Adrenal gland (tissue), 12 donors: ENCODE measurements around the gene HOXC9. TPM values are rescaled to one million over a fixed set of nuclear protein-coding genes. Genes with fewer than 3 reads are reported as not detected.

Source experiments
- DNase-seq, 7 donors: peaks; one replicate each; pipeline ENCODE4 v3.0.0-alpha.2; 2019 to 2020
- H3K27ac ChIP-seq, 5 donors: fragments of 200-600 bp; sonication (generic) in 4 of 5; 1 replicate in 3 of 5; 2 replicates in 2 of 5; pipeline versions ENCODE4 v1.5.1 to v1.8.0; 2016 to 2020; ENCODE audit warnings: mild to moderate bottlenecking in 1 of 5
- H3K27me3 ChIP-seq: fragments of 200-600 bp; 2 replicates; pipeline ENCODE4 v1.8.0; 2021
- H3K36me3 ChIP-seq, 2 donors: fragments of 200-600 bp; replicated peaks in 1 of 2; 1 replicate in 1 of 2; 2 replicates in 1 of 2; pipeline versions ENCODE4 v1.5.1 to v1.8.0; 2018 to 2022
- H3K4me1 ChIP-seq, 2 donors: fragments of 200-600 bp; replicated peaks in 1 of 2; 1 replicate in 1 of 2; 2 replicates in 1 of 2; pipeline versions ENCODE4 v1.5.1 to v1.8.0; 2018 to 2021
- H3K4me3 ChIP-seq, 4 donors: fragments of 200-600 bp; sonication (generic) in 3 of 4; one replicate each; pipeline ENCODE4 v1.5.1; 2016 to 2018
- H3K9me3 ChIP-seq, 3 donors: fragments of 200-600 bp; sonication (generic) in 1 of 3; replicated peaks in 1 of 3; 1 replicate in 2 of 3; 2 replicates in 1 of 3; pipeline versions ENCODE4 v1.5.1 to v1.8.0; 2016 to 2021
- CTCF ChIP-seq, 6 experiments: fragments of 450-650 bp in 4 of 6; fragments of 200-600 bp in 2 of 6; sonication (generic) in 1 of 6; IDR thresholded peaks; 1 replicate in 5 of 6; 2 replicates in 1 of 6; pipeline versions ENCODE4 v1.5.1 to v1.8.0; 2016 to 2021; ENCODE audit warnings: antibody characterized with exemption in 6 of 6, mild to moderate bottlenecking in 2 of 6, moderate library complexity in 1 of 6
- POLR2A ChIP-seq, 2 donors: fragments of 450-650 bp; IDR thresholded peaks; one replicate each; pipeline ENCODE4 v1.6.1; 2017; ENCODE audit warnings: antibody characterized with exemption in 2 of 2, mild to moderate bottlenecking in 2 of 2, moderate library complexity in 1 of 2
- WGBS, 4 donors: extraction: QIAGEN DNeasy Blood & Tissue Kit in 2 of 4; methylation state at CpG; one replicate each; pipeline versions ENCODE4 v1.1.5 to v1.1.7; 2013 to 2017; 5-methylcytosine and 5-hydroxymethylcytosine counted together
- intact Hi-C, 2 donors: fragments of 100-400 bp; cut with DNase I; formaldehyde crosslinking; loops; one replicate each; pipeline versions ENCODE4 v1.14.1 to v1.15.0; 2022 to 2023
- polyA plus RNA-seq, 3 donors: library from polyadenylated mRNA; stranded (reverse); fragments of 200-250 nt in 2 of 3; fragments of 350-450 nt in 1 of 3; fragmentation: Illumina TruSeq in 1 of 3; extraction: RNeasy Lipid Tissue Mini Kit (QIAGEN cat#74804) in 1 of 3; gene quantifications; one replicate each; pipeline ENCODE4 v1.2.3, GENCODE V29; 2013 to 2014
- total RNA-seq, 9 donors: library from RNA; depleted of rRNA in 4 of 9; stranded (reverse); fragments of >200 nt in 4 of 9; fragments of 120-200 nt in 1 of 9; fragmentation: NEBNext Ultra II Directional in 1 of 9; extraction: Animal tissue kit (Norgen Biotek cat#: 25700) in 1 of 9; gene quantifications; one replicate each; pipeline versions ENCODE4 v1.1.0 to v1.2.4, GENCODE V29; 2013 to 2023
- donor health status: healthy with polysubstance abuse.
- donor health status: Bipolar disorder and iron deficiency.
- donor health status: DM: yes; HTN: yes; CAD: no.
- donor health status: DM: no; HTN: no; CAD: no.
- donor health status: DM: no; HTN: no; CAD: no.
- donor health status: DM: yes; HTN: yes; CAD: no.

HOXC9 gene
- total and polyA plus RNA-seq, 12 donors: 1.2 to 12.1 (median 3.0) TPM; not detected in 1

GRCh38 chr12:53953831-53954693, 45.9 kb upstream of the HOXC9 start:
- Histone ChIP-seq H3K4me3 (no peak overlapping the region), H3K4me1 (peaks cover 0 to 5% of the 10 kb centered on the region in 2 donors), H3K27me3 (peaks cover 99% of the 10 kb centered on the region), H3K36me3 (no peaks in the 10 kb centered on the region), H3K27ac (no peak overlapping the region), H3K9me3 (no peaks in the 10 kb centered on the region)
- intact Hi-C loops: no loop called here
- WGBS, 4 donors: 7 to 13% (median 12%) methylated on average over 16 to 19 of the region's 19 CpGs
- no peak for DNase-seq
- TF ChIP-seq POLR2A (IDR thresholded peaks at IDR 0.05): no peak
- TF ChIP-seq CTCF (IDR thresholded peaks at IDR 0.05): no peak

DNA sequence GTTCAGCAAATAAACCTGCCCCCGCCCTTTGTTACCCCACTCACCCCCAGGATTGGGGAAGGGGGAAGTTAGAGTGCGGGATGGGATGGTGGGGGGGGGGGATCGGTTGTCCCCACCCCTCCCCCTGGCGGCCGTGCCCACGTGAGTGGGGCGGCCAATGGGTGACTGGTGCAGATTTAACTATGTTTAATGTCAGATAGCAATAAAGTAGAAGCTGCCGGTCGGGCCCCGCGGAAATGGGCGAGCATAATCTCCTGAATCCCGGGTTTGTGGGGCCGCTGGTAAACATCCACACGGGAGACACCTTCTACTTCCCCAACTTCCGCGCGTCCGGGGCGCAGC, 45.3 kb upstream of the HOXC9 start, which contains the start of gene HOXC12:
Gene HOXC12, plus strand, starts transcription at position 210 of the 342 bp plus-strand sequence. Its CDS starts 27 bp downstream, at position 237.
- Histone ChIP-seq H3K36me3 (no peaks in the 10 kb centered on the region), H3K4me3 (no peak within 1 kb of the TSS), H3K4me1 (peaks cover 0 to 5% of the 10 kb centered on the region in 2 donors), H3K27me3 (peaks cover 100% of the 10 kb centered on the region), H3K27ac (no peak within 1 kb of the TSS), H3K9me3 (no peaks in the 10 kb centered on the region)
- no peak for DNase-seq
- intact Hi-C loops: no loop called here
- 4 to 7% (median 5%) methylated on average over 16 to 20 of the region's 20 CpGs for WGBS, 4 donors
- TF ChIP-seq POLR2A (IDR thresholded peaks at IDR 0.05) (no peak), CTCF (IDR thresholded peaks at IDR 0.05) (no peak)

- peaks cover 100% of the 10 kb centered on the region for H3K27me3 ChIP-seq
- no peak overlapping the region for H3K27ac ChIP-seq
- H3K4me3 ChIP-seq: no peak overlapping the region
- intact Hi-C loops: no loop called here
- no peak for DNase-seq
- H3K9me3 ChIP-seq: no peaks in the 10 kb centered on the region
- 5 to 10% (median 6%) methylated on average over 16 to 86 of the region's 86 CpGs for WGBS, 4 donors
- peaks cover 0 to 5% of the 10 kb centered on the region in 2 donors for H3K4me1 ChIP-seq
- no peak for TF ChIP-seq CTCF (IDR thresholded peaks at IDR 0.05)
- TF ChIP-seq POLR2A (IDR thresholded peaks at IDR 0.05): no peak
- H3K36me3 ChIP-seq: no peaks in the 10 kb centered on the region
Measured at GRCh38 chr12:53955036-53955775, 44.8 kb upstream of the HOXC9 start.

- 10 to 22% (median 12%) methylated on average over 8 to 10 of the region's 10 CpGs for WGBS, 4 donors
- TF ChIP-seq POLR2A (IDR thresholded peaks at IDR 0.05) (no peak), CTCF (IDR thresholded peaks at IDR 0.05) (no peak)
- Histone ChIP-seq H3K4me1 (peaks cover 0 to 5% of the 10 kb centered on the region in 2 donors), H3K27me3 (peaks cover 100% of the 10 kb centered on the region), H3K4me3 (no peak overlapping the region), H3K9me3 (no peaks in the 10 kb centered on the region), H3K36me3 (no peaks in the 10 kb centered on the region), H3K27ac (no peak overlapping the region)
- intact Hi-C loops: no loop called here
- no peak for DNase-seq
Measured at GRCh38 chr12:53955776-53956250, 44.1 kb upstream of the HOXC9 start.
